ENCODE results near the gene TUT7.
"Not testable (repeated sequence)": the region's sequence is repeated elsewhere in the genome, so short reads cannot be mapped to it uniquely, and the experiment has no call there.

TUT7 gene

DNA sequence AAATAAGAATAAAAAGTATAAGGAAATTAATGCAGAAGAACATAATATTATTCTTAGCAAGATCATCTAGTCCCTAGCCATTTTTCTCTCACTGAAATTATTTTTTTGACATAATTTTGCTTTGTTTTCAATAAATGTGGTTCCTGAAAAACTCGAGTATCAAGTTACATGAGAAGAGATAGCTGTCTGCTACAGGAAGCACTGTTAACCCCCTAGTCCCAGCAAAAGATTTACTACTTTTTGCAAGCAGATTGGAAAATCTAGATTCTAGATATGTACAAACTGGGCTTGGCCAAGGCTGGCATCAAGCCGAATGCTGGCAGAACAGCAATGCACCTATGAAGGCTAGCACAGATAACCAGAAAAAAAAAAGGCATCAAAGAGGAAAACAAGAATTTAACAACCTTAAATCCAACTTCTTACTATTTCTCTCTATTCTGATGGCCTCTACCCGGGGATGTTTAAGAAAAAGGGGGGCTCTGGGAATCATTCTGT, 49.9 kb downstream of the TUT7 start:
- Mint-ChIP-seq H3K9me3 (no peaks in the 10 kb centered on the region), H3K27ac (peak overlapping the region; percentile 95), H3K4me3 (no peak overlapping the region), H3K4me1 (ENCODE audit: low read depth) (peaks cover 35% of the 10 kb centered on the region), H3K36me3 (ENCODE audit: low read depth) (peaks cover 89% of the 10 kb centered on the region), H3K27me3 (no peaks in the 10 kb centered on the region)
- no peak for DNase-seq

DNA sequence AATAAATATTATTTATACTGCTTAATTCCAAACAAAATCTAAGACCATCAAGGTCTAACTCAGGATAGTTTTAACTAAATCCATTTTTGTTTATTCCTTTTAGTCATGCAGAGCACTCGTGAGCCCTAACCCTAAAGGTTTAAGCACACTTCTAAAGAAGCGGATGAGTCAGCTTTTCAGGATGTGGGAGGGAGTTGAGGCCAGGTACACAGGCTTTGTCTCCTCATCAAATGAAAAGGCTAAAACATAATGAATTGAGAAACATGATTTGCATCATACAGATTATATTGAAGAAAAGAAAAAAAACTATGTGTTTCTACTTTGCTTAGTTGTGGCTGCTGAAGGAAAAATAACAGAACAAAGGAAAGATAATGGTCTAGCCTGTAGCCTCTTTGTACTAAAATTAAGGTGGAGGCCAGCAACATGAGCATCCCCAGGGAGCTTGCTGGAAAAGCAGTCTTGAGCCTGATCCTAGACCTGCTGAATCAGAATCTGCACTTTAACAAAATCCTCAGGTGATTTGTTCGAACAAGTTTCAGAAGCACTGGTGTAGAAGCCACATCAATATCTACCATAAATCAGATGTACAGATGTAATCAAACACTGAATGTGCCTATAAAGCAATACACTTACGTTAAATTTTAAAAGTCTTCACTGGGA, 50.8 kb downstream of the TUT7 start:
- Mint-ChIP-seq H3K4me1 (ENCODE audit: low read depth) (peaks cover 42% of the 10 kb centered on the region), H3K4me3 (peak overlapping the region; percentile 42), H3K27ac (peak overlapping the region; percentile 95), H3K27me3 (no peaks in the 10 kb centered on the region), H3K36me3 (ENCODE audit: low read depth) (peaks cover 90% of the 10 kb centered on the region), H3K9me3 (no peaks in the 10 kb centered on the region)
- no peak for DNase-seq

DNA sequence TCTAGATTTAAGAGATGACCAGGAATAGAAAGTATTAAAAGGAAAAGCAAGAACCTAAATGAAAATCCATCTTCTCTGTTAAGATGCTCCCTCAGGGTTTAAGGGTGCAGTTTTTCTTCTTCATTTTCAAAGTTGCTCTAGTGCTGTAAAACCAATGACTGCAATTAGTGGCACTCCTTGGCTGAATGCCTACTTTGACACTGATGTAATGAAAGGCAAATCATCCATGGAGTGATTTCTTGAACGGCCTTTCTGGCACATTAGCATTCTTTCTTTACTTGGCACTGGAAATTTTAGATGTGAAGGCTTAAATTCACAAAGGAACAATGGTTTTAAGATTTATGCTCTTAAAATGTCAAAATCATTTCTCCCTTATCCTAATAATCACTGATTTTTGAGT, 52.5 kb downstream of the TUT7 start:
- H3K27me3 Mint-ChIP-seq: no peaks in the 10 kb centered on the region
- no peak for DNase-seq
- H3K27ac Mint-ChIP-seq: peak overlapping the region; percentile 64
- peaks cover 91% of the 10 kb centered on the region for H3K36me3 Mint-ChIP-seq (ENCODE audit: low read depth)
- peaks cover 47% of the 10 kb centered on the region for H3K4me1 Mint-ChIP-seq (ENCODE audit: low read depth)
- no peak overlapping the region for H3K4me3 Mint-ChIP-seq
- H3K9me3 Mint-ChIP-seq: no peaks in the 10 kb centered on the region

- DNase-seq: no peak
- H3K27me3 Mint-ChIP-seq: no peaks in the 10 kb centered on the region
- no peak overlapping the region for H3K27ac Mint-ChIP-seq
- H3K4me1 Mint-ChIP-seq (ENCODE audit: low read depth): peaks cover 43% of the 10 kb centered on the region
- H3K36me3 Mint-ChIP-seq (ENCODE audit: low read depth): peaks cover 91% of the 10 kb centered on the region
- H3K9me3 Mint-ChIP-seq: no peaks in the 10 kb centered on the region
- H3K4me3 Mint-ChIP-seq: no peak overlapping the region
Observed at GRCh38 chr9:86300701-86301100, 53.5 kb downstream of the TUT7 start.

- Mint-ChIP-seq H3K36me3 (ENCODE audit: low read depth) (peaks cover 86% of the 10 kb centered on the region), H3K4me1 (ENCODE audit: low read depth) (peaks cover 28% of the 10 kb centered on the region), H3K27me3 (no peaks in the 10 kb centered on the region), H3K9me3 (no peaks in the 10 kb centered on the region), H3K4me3 (no peak overlapping the region), H3K27ac (peak overlapping the region; percentile 77)
- no peak for DNase-seq
Observed at GRCh38 chr9:86298873-86299272, 55.3 kb downstream of the TUT7 start.

- not testable (repeated sequence) for DNase-seq, H3K27ac Mint-ChIP-seq, H3K4me3 Mint-ChIP-seq, H3K27me3 Mint-ChIP-seq, H3K9me3 Mint-ChIP-seq
- Mint-ChIP-seq H3K4me1 (ENCODE audit: low read depth) (peaks cover 10% of the 10 kb centered on the region), H3K36me3 (ENCODE audit: low read depth) (peaks cover 78% of the 10 kb centered on the region)
Observed at GRCh38 chr9:86290341-86290740, 63.9 kb downstream of the TUT7 start.

DNA sequence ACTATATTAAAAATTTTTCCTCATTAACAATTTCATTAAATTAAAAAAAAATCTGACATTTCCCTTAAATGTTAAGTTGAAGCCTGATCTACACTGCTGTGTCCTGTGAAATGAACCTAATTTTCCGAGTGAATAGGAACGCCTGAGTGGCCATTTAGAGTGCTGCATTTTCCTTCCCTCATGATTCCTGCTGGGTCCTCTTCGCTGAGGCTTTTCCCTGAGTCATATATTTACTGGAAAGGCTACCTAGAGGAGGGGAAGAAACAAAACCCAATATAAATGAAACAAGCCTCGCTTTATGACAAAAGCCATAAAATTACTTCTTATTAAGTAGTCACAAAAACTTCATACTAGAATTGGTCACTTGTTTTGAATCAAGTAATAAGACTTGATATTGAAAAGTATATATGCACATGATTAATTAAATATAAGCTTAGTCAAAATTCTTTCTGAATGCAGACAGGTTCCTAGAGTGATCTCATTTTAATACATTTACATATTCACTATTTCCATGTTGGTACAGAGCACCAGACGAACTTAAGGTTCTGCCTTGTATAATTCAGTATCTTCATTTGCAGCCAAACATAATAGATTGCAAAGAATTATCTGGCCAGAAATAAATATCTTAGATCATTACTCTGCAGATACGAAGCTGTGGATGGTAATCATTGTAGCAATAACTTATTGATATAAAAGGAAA, 65.6 kb downstream of the TUT7 start:
- DNase-seq: no peak
- Mint-ChIP-seq H3K27me3 (no peaks in the 10 kb centered on the region), H3K9me3 (no peaks in the 10 kb centered on the region), H3K4me1 (ENCODE audit: low read depth) (peaks cover 17% of the 10 kb centered on the region), H3K4me3 (no peak overlapping the region), H3K36me3 (ENCODE audit: low read depth) (peaks cover 67% of the 10 kb centered on the region), H3K27ac (peak overlapping the region; percentile 71)

- Mint-ChIP-seq H3K4me3 (no peak overlapping the region), H3K4me1 (ENCODE audit: low read depth) (peaks cover 26% of the 10 kb centered on the region), H3K27me3 (no peaks in the 10 kb centered on the region), H3K36me3 (ENCODE audit: low read depth) (peaks cover 52% of the 10 kb centered on the region), H3K9me3 (no peaks in the 10 kb centered on the region), H3K27ac (peak overlapping the region; percentile 22)
- DNase-seq: no peak
Observed at GRCh38 chr9:86287013-86287412, 67.2 kb downstream of the TUT7 start.

DNA sequence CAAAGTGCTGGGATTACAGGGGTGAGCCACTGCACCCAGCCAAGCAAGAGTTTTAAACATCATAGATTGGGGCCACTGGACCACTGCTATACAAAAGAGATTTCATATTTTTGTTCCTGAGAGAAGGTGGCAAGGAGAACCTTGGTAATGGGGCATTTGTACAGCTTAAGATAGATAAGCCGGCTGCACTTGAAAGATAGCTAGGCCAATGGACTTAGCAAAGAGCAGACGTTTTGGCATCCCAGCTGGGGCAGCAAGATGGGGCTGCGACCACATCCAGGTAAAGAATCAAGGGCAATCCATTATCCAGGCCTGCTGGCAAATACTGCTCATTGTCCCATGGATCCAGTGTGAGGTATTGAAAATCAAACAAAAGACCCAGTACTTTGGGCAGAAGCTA, 67.9 kb downstream of the TUT7 start:
- Mint-ChIP-seq H3K27ac (peak overlapping the region; percentile 7), H3K4me3 (no peak overlapping the region), H3K36me3 (ENCODE audit: low read depth) (peaks cover 51% of the 10 kb centered on the region), H3K9me3 (no peaks in the 10 kb centered on the region), H3K27me3 (no peaks in the 10 kb centered on the region), H3K4me1 (ENCODE audit: low read depth) (peaks cover 29% of the 10 kb centered on the region)
- DNase-seq: no peak

DNA sequence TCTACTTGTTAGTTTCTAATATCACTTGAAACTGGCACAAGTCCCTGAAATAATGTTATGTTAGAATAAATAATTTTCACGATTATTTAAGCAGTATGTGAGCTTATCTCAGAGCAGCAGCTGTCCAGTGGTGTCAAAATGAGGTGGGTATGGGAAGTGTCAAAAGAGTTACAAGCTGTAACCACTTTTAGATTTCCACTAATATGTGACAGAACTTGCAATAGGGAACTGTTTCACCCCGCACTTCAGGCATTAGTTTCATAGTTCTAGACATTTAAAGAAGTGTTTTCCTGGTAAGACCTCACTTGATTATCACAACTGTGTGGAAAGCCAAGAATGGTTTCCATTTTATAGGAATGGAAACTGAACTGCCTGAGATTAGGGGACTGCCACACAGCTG, 68.9 kb downstream of the TUT7 start:
- H3K4me3 Mint-ChIP-seq: no peak overlapping the region
- peaks cover 37% of the 10 kb centered on the region for H3K4me1 Mint-ChIP-seq (ENCODE audit: low read depth)
- H3K36me3 Mint-ChIP-seq (ENCODE audit: low read depth): peaks cover 48% of the 10 kb centered on the region
- DNase-seq: no peak
- no peaks in the 10 kb centered on the region for H3K27me3 Mint-ChIP-seq
- peak overlapping the region; percentile 8 for H3K27ac Mint-ChIP-seq
- H3K9me3 Mint-ChIP-seq: no peaks in the 10 kb centered on the region

DNA sequence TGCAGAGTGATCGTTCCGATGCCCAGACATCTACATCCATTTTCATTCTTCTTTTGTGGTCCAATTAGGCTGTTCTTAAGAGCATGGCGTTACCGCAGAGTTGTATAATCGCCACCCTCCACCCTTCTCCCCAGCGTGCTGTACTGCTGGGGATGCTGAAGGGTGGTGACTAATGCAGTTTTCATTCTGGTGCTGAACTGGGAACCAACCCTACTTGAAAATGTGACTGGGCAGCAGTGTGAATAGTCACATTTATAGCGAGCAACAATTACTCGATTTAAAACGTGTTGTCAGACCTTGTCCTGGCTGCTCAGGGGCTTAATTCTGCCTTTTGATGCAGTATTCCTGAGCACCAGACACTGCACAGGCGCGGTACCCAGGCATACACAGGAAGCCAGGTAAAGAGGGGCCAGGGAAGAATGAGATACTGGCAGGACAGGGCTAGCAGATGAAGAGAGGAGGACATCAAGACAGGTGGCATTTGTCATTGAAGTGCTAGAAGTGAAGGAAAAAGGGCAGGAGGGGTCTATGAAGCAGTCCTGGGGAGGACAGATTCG, 71.2 kb downstream of the TUT7 start:
- H3K36me3 Mint-ChIP-seq (ENCODE audit: low read depth): peaks cover 46% of the 10 kb centered on the region
- no peak for DNase-seq
- H3K27me3 Mint-ChIP-seq: no peaks in the 10 kb centered on the region
- peak overlapping the region; percentile 99 for H3K27ac Mint-ChIP-seq
- H3K9me3 Mint-ChIP-seq: no peaks in the 10 kb centered on the region
- H3K4me1 Mint-ChIP-seq (ENCODE audit: low read depth): peaks cover 49% of the 10 kb centered on the region
- peak overlapping the region; percentile 82 for H3K4me3 Mint-ChIP-seq

DNA sequence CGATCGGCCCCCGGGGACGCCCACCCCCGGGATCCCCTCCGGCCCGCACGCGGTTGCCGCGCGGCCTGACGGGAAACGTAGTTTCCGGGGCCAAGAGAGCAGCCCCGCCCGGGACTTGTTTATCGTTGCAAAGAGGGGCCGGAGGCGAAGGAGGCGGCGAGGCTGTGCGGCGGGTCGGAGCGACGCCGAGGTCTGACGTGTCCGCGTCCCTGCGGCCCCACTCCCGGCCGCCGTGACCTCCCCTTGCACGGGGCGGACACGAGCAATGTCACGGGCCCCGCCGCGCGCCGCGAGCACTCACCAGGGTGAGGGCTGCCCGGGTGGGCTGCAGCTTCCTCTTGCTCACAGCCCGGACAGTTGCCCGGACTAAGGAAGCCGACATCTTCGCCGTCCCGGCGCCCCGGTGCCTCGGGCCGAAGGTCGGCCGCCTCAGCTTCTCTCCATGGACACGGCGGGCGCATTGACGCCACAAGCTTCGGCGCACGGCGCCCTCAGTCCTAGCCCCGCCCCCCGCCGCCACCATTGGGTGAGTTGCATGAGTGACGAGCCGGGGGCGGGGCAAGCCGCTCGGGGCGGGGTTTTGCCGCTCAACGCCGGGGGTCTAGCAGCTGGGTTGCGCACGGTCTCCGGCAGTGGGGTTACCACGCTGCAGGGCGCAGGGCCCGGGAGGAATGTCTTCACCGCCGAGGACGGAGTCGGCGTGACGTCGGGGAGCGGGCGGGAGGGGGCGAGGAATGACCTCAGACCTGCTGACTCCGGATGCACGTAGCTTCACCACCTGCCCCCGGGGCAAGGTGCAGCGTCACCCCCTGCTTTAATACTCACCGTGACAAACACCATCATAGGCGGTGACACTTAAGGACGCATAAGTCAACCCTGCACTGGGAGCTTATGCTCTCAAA, 71.9 kb downstream of the TUT7 start, which contains the start of gene ISCA1:
TSS of gene ISCA1 (minus strand) at position 462 of the 902 bp plus-strand sequence. CDS start at position 382, 80 bp downstream.
- peak; percentile 99 for DNase-seq
- no peaks in the 10 kb centered on the region for H3K27me3 Mint-ChIP-seq
- no peaks in the 10 kb centered on the region for H3K9me3 Mint-ChIP-seq
- H3K27ac Mint-ChIP-seq: peak within 1 kb of the TSS; percentile 99
- peak within 1 kb of the TSS; percentile 82 for H3K4me3 Mint-ChIP-seq
- peaks cover 46% of the 10 kb centered on the region for H3K36me3 Mint-ChIP-seq (ENCODE audit: low read depth)
- peaks cover 55% of the 10 kb centered on the region for H3K4me1 Mint-ChIP-seq (ENCODE audit: low read depth)

- peaks cover 48% of the 10 kb centered on the region for H3K36me3 Mint-ChIP-seq (ENCODE audit: low read depth)
- peaks cover 59% of the 10 kb centered on the region for H3K4me1 Mint-ChIP-seq (ENCODE audit: low read depth)
- H3K27ac Mint-ChIP-seq: peak overlapping the region; percentile 99
- peak; percentile 84 for DNase-seq
- peak overlapping the region; percentile 82 for H3K4me3 Mint-ChIP-seq
- no peaks in the 10 kb centered on the region for H3K27me3 Mint-ChIP-seq
- no peaks in the 10 kb centered on the region for H3K9me3 Mint-ChIP-seq
Observed at GRCh38 chr9:86281593-86282076, 72.6 kb downstream of the TUT7 start.

- H3K9me3 Mint-ChIP-seq: no peaks in the 10 kb centered on the region
- H3K27ac Mint-ChIP-seq: no peak overlapping the region
- H3K4me1 Mint-ChIP-seq (ENCODE audit: low read depth): peaks cover 62% of the 10 kb centered on the region
- no peak for DNase-seq
- peak overlapping the region; percentile 82 for H3K4me3 Mint-ChIP-seq
- H3K27me3 Mint-ChIP-seq: no peaks in the 10 kb centered on the region
- peaks cover 42% of the 10 kb centered on the region for H3K36me3 Mint-ChIP-seq (ENCODE audit: low read depth)
Observed at GRCh38 chr9:86280580-86280979, 73.6 kb downstream of the TUT7 start.

Data from activated T-cell treated with anti-CD3 and anti-CD28 coated beads, Interleukin-2, amount 50 U/mL, for 24 hours (primary cell).